ENCODE data around the gene PLEKHA1.

Gene PLEKHA1

GRCh38 chr10:122480146-122480833 lies 105.8 kb downstream of the PLEKHA1 start:
- no peak for DNase-seq (ENCODE audit: low spot score)

GRCh38 chr10:122481296-122482056 lies 107.0 kb downstream of the PLEKHA1 start:
- no peak for DNase-seq (ENCODE audit: low spot score)

Data from CD4-positive, alpha-beta T cell treated with Interleukin-15 for 4 hours (primary cell).